Lower leg skin (tissue), 4 donors: ENCODE data around the gene RHOB. TPM values are rescaled to one million over a fixed set of nuclear protein-coding genes. Genes with fewer than 3 reads are reported as not detected.

ENCODE experiments used
- DNase-seq, 2 donors: peaks; one replicate each; pipeline ENCODE4 v3.0.0-alpha.2; 2019; ENCODE audit warnings: low spot score in 2 of 2
- H3K4me3 ChIP-seq: fragments of 200-600 bp; sonication (generic); 2 replicates; pipeline ENCODE4 v1.5.1; 2017; ENCODE audit warnings: mild to moderate bottlenecking, low read depth; ENCODE audit not compliant: poor library complexity, severe bottlenecking
- CTCF ChIP-seq, 3 donors: fragments of 450-650 bp; IDR thresholded peaks; one replicate each; pipeline ENCODE4 v1.5.1; 2016; ENCODE audit warnings: antibody characterized with exemption in 3 of 3, mild to moderate bottlenecking in 3 of 3, moderate library complexity in 2 of 3
- POLR2A ChIP-seq, 2 donors: fragments of 450-650 bp; IDR thresholded peaks; one replicate each; pipeline ENCODE4 v1.6.1; 2016 to 2017; ENCODE audit warnings: antibody characterized with exemption in 2 of 2, mild to moderate bottlenecking in 1 of 2, moderate library complexity in 1 of 2
- WGBS, 2 donors: methylation state at CpG; one replicate each; pipeline ENCODE4 v1.1.5; 2018; 5-methylcytosine and 5-hydroxymethylcytosine counted together
- intact Hi-C: fragments of 100-400 bp; cut with DNase I; formaldehyde crosslinking; loops from one replicate; pipeline ENCODE4 v1.15.0; 2023; ENCODE audit warnings: low total_unique reads
- total RNA-seq, 4 donors: library from RNA; depleted of rRNA; stranded (reverse); fragments of >200 nt; gene quantifications; one replicate each; pipeline ENCODE4 v1.1.0, GENCODE V29; 2016

The RHOB gene
- total RNA-seq, 4 donors from 2014 or later, result 569 to 894 (median 709) TPM

- H3K4me3 ChIP-seq, result no peak overlapping the region
- peak; percentile 12 to 66 for DNase-seq
These were observed 21.1 kb downstream of the RHOB start for GRCh38 chr2:20467789-20468548.

GRCh38 chr2:20468549-20469500 is 22.0 kb downstream of the RHOB start:
- no peak for TF ChIP-seq CTCF (IDR thresholded peaks at IDR 0.05)
- TF ChIP-seq POLR2A (IDR thresholded peaks at IDR 0.05), result no peak
- peak; percentile 9 to 62 for DNase-seq
- WGBS, 2 donors, result 83 to 92% methylated on average over 11 of the region's 11 CpGs

More at GRCh38 chr2:20467789-20468548, 21.1 kb downstream of the RHOB start:
- 89 to 92% methylated on average over 11 of the region's 11 CpGs for WGBS, 2 donors
- intact Hi-C loops, result no loop called here
- TF ChIP-seq CTCF (IDR thresholded peaks at IDR 0.05), result no peak
- no peak for TF ChIP-seq POLR2A (IDR thresholded peaks at IDR 0.05)

GRCh38 chr2:20469595-20469994 is 22.7 kb downstream of the RHOB start:
- TF ChIP-seq CTCF (IDR thresholded peaks at IDR 0.05), result no peak
- H3K4me3 ChIP-seq, result no peak overlapping the region
- intact Hi-C loops, result no loop called here
- peak; percentile 11 to 76 for DNase-seq
- WGBS, 2 donors, result 87 to 91% methylated on average over 8 of the region's 8 CpGs

More at GRCh38 chr2:20468549-20469500, 22.0 kb downstream of the RHOB start:
- H3K4me3 ChIP-seq, result no peak overlapping the region
- intact Hi-C loops, result no loop called here

GRCh38 chr2:20470211-20470610 is 23.3 kb downstream of the RHOB start:
- peak in 1 of 2 donors; percentile 67 for DNase-seq
- intact Hi-C loops, result no loop called here
- 84 to 94% methylated on average over 6 of the region's 6 CpGs for WGBS, 2 donors
- no peak for TF ChIP-seq CTCF (IDR thresholded peaks at IDR 0.05)
- no peak for TF ChIP-seq POLR2A (IDR thresholded peaks at IDR 0.05)
- no peak overlapping the region for H3K4me3 ChIP-seq

- intact Hi-C loops, result no loop called here
- no peak for TF ChIP-seq CTCF (IDR thresholded peaks at IDR 0.05)
- no peak for TF ChIP-seq POLR2A (IDR thresholded peaks at IDR 0.05)
- 89 to 92% methylated on average over 4 of the region's 4 CpGs for whole genome bisulfite sequencing, 2 donors
- no peak overlapping the region for H3K4me3 ChIP-seq
- DNase-seq, result peak in 1 of 2 donors; percentile 53
These were observed 24.3 kb downstream of the RHOB start for GRCh38 chr2:20471148-20471547.
